ENCODE data around the gene FAIM2.

Gene FAIM2

GRCh38 chr12:49946086-49946485 lies 42.4 kb upstream of the FAIM2 start:
- H3K27me3 ChIP-seq (ENCODE audit: insufficient read depth, low read length), result peaks cover 13% of the 10 kb centered on the region; the same call in 1 of the 2 replicates
- no peak overlapping the region for H3K9ac ChIP-seq (ENCODE audit: low read depth, low read length)

GRCh38 chr12:49945394-49946080 lies 41.8 kb upstream of the FAIM2 start:
- WGBS, result 7% methylated on average over 28 of the region's 28 CpGs
- no peaks in the 10 kb centered on the region for H3K36me3 ChIP-seq (ENCODE audit: insufficient read depth, low read length)
- peak overlapping the region; percentile 13; the same call in 1 of the 2 replicates for H3K27ac ChIP-seq (ENCODE audit: low read depth, low read length)
- H3K27me3 ChIP-seq (ENCODE audit: insufficient read depth, low read length), result peaks cover 13% of the 10 kb centered on the region; the same call in 1 of the 2 replicates
- no peak overlapping the region for H3K9ac ChIP-seq (ENCODE audit: low read depth, low read length)
- no peaks in the 10 kb centered on the region for H3K9me3 ChIP-seq (ENCODE audit: insufficient read depth, low read depth, low read length)
- peaks cover 20% of the 10 kb centered on the region for H3K4me1 ChIP-seq (ENCODE audit: insufficient read depth, low read length)
- H3K4me3 ChIP-seq (ENCODE audit: low read length), result peak overlapping the region; percentile 44

More at GRCh38 chr12:49946086-49946485, 42.4 kb upstream of the FAIM2 start:
- H3K4me3 ChIP-seq (ENCODE audit: low read length), result peak overlapping the region; percentile 8; the same call in 1 of the 2 replicates
- 56% methylated on average over 9 of the region's 9 CpGs for WGBS
- H3K27ac ChIP-seq (ENCODE audit: low read depth, low read length), result peak overlapping the region; percentile 13; the same call in 1 of the 2 replicates
- peaks cover 20% of the 10 kb centered on the region for H3K4me1 ChIP-seq (ENCODE audit: insufficient read depth, low read length)
- no peaks in the 10 kb centered on the region for H3K9me3 ChIP-seq (ENCODE audit: insufficient read depth, low read depth, low read length)
- H3K36me3 ChIP-seq (ENCODE audit: insufficient read depth, low read length), result no peaks in the 10 kb centered on the region

- Histone ChIP-seq H3K27ac (ENCODE audit: low read depth, low read length) (no peak overlapping the region), H3K27me3 (ENCODE audit: insufficient read depth, low read length) (peaks cover 13% of the 10 kb centered on the region; the same call in 1 of the 2 replicates), H3K9ac (ENCODE audit: low read depth, low read length) (no peak overlapping the region), H3K4me3 (ENCODE audit: low read length) (no peak overlapping the region), H3K9me3 (ENCODE audit: insufficient read depth, low read depth, low read length) (no peaks in the 10 kb centered on the region), H3K4me1 (ENCODE audit: insufficient read depth, low read length) (peaks cover 20% of the 10 kb centered on the region), H3K36me3 (ENCODE audit: insufficient read depth, low read length) (no peaks in the 10 kb centered on the region)
- WGBS, result 85% methylated on average over 3 of the region's 3 CpGs
These were observed 41.0 kb upstream of the FAIM2 start for GRCh38 chr12:49944718-49945117.

- no peaks in the 10 kb centered on the region for H3K9me3 ChIP-seq (ENCODE audit: insufficient read depth, low read depth, low read length)
- H3K27me3 ChIP-seq (ENCODE audit: insufficient read depth, low read length), result peaks cover 13% of the 10 kb centered on the region; the same call in 1 of the 2 replicates
- H3K9ac ChIP-seq (ENCODE audit: low read depth, low read length), result no peak overlapping the region
- 91% methylated on average over 4 of the region's 5 CpGs for WGBS
- no peaks in the 10 kb centered on the region for H3K36me3 ChIP-seq (ENCODE audit: insufficient read depth, low read length)
- no peak overlapping the region for H3K4me3 ChIP-seq (ENCODE audit: low read length)
- peaks cover 20% of the 10 kb centered on the region for H3K4me1 ChIP-seq (ENCODE audit: insufficient read depth, low read length)
- no peak overlapping the region for H3K27ac ChIP-seq (ENCODE audit: low read depth, low read length)
These were observed 40.3 kb upstream of the FAIM2 start for GRCh38 chr12:49944046-49944445.

GRCh38 chr12:49943625-49943960 lies 39.9 kb upstream of the FAIM2 start:
- Histone ChIP-seq H3K27me3 (ENCODE audit: insufficient read depth, low read length) (peaks cover 13% of the 10 kb centered on the region; the same call in 1 of the 2 replicates), H3K9me3 (ENCODE audit: insufficient read depth, low read depth, low read length) (no peaks in the 10 kb centered on the region)
- WGBS, result 80% methylated on average over 1 of the region's 1 CpG

GRCh38 chr12:49942921-49943624 lies 39.4 kb upstream of the FAIM2 start:
- Histone ChIP-seq H3K9ac (ENCODE audit: low read depth, low read length) (no peak overlapping the region), H3K4me3 (ENCODE audit: low read length) (no peak overlapping the region), H3K36me3 (ENCODE audit: insufficient read depth, low read length) (no peaks in the 10 kb centered on the region), H3K4me1 (ENCODE audit: insufficient read depth, low read length) (peaks cover 20% of the 10 kb centered on the region), H3K27me3 (ENCODE audit: insufficient read depth, low read length) (peaks cover 13% of the 10 kb centered on the region; the same call in 1 of the 2 replicates), H3K27ac (ENCODE audit: low read depth, low read length) (no peak overlapping the region), H3K9me3 (ENCODE audit: insufficient read depth, low read depth, low read length) (no peaks in the 10 kb centered on the region)
- 76% methylated on average over 14 of the region's 14 CpGs for WGBS

More at GRCh38 chr12:49943625-49943960, 39.9 kb upstream of the FAIM2 start:
- Histone ChIP-seq H3K27ac (ENCODE audit: low read depth, low read length) (no peak overlapping the region), H3K4me1 (ENCODE audit: insufficient read depth, low read length) (peaks cover 20% of the 10 kb centered on the region), H3K36me3 (ENCODE audit: insufficient read depth, low read length) (no peaks in the 10 kb centered on the region), H3K4me3 (ENCODE audit: low read length) (no peak overlapping the region), H3K9ac (ENCODE audit: low read depth, low read length) (no peak overlapping the region)

- WGBS, result 74% methylated on average over 3 of the region's 3 CpGs
- Histone ChIP-seq H3K9me3 (ENCODE audit: insufficient read depth, low read depth, low read length) (no peaks in the 10 kb centered on the region), H3K9ac (ENCODE audit: low read depth, low read length) (no peak overlapping the region), H3K4me3 (ENCODE audit: low read length) (no peak overlapping the region), H3K36me3 (ENCODE audit: insufficient read depth, low read length) (no peaks in the 10 kb centered on the region), H3K27me3 (ENCODE audit: insufficient read depth, low read length) (peaks cover 13% of the 10 kb centered on the region; the same call in 1 of the 2 replicates), H3K4me1 (ENCODE audit: insufficient read depth, low read length) (peaks cover 17% of the 10 kb centered on the region), H3K27ac (ENCODE audit: low read depth, low read length) (no peak overlapping the region)
These were observed 38.8 kb upstream of the FAIM2 start for GRCh38 chr12:49942512-49942893.

- no peaks in the 10 kb centered on the region for H3K36me3 ChIP-seq (ENCODE audit: insufficient read depth, low read length)
- no peak overlapping the region for H3K9ac ChIP-seq (ENCODE audit: low read depth, low read length)
- no peaks in the 10 kb centered on the region for H3K9me3 ChIP-seq (ENCODE audit: insufficient read depth, low read depth, low read length)
- H3K27me3 ChIP-seq (ENCODE audit: insufficient read depth, low read length), result peaks cover 13% of the 10 kb centered on the region; the same call in 1 of the 2 replicates
- no peak overlapping the region for H3K4me3 ChIP-seq (ENCODE audit: low read length)
- peaks cover 17% of the 10 kb centered on the region for H3K4me1 ChIP-seq (ENCODE audit: insufficient read depth, low read length)
- no peak overlapping the region for H3K27ac ChIP-seq (ENCODE audit: low read depth, low read length)
- 92% methylated on average over 13 of the region's 13 CpGs for whole genome bisulfite sequencing
These were observed 38.1 kb upstream of the FAIM2 start for GRCh38 chr12:49941556-49942511.

- H3K4me1 ChIP-seq (ENCODE audit: insufficient read depth, low read length), result peaks cover 8% of the 10 kb centered on the region
- no peak overlapping the region for H3K27ac ChIP-seq (ENCODE audit: low read depth, low read length)
- H3K27me3 ChIP-seq (ENCODE audit: insufficient read depth, low read length), result peaks cover 8% of the 10 kb centered on the region; the same call in 1 of the 2 replicates
- no peak overlapping the region for H3K4me3 ChIP-seq (ENCODE audit: low read length)
- H3K36me3 ChIP-seq (ENCODE audit: insufficient read depth, low read length), result no peaks in the 10 kb centered on the region
- WGBS, result 98% methylated on average over 1 of the region's 1 CpG
- no peak overlapping the region for H3K9ac ChIP-seq (ENCODE audit: low read depth, low read length)
- H3K9me3 ChIP-seq (ENCODE audit: insufficient read depth, low read depth, low read length), result no peaks in the 10 kb centered on the region
These were observed 36.0 kb upstream of the FAIM2 start for GRCh38 chr12:49939707-49940106.

GRCh38 chr12:49939307-49939706 lies 35.6 kb upstream of the FAIM2 start:
- Histone ChIP-seq H3K9me3 (ENCODE audit: insufficient read depth, low read depth, low read length) (no peaks in the 10 kb centered on the region), H3K4me1 (ENCODE audit: insufficient read depth, low read length) (peaks cover 8% of the 10 kb centered on the region), H3K9ac (ENCODE audit: low read depth, low read length) (no peak overlapping the region), H3K27ac (ENCODE audit: low read depth, low read length) (no peak overlapping the region), H3K27me3 (ENCODE audit: insufficient read depth, low read length) (peaks cover 4% of the 10 kb centered on the region; the same call in 1 of the 2 replicates), H3K4me3 (ENCODE audit: low read length) (no peak overlapping the region), H3K36me3 (ENCODE audit: insufficient read depth, low read length) (no peaks in the 10 kb centered on the region)

All from HUES64 (cell line).